SU-DHL-6 (cell line): ENCODE data around the gene CYP1A1.

Experiments used
- CTCF ChIP-seq: fragments of 200-600 bp; sonication (generic); IDR thresholded peaks from one replicate; pipeline ENCODE4 v1.5.1; 2017; ENCODE audit warnings: antibody characterized with exemption, mild to moderate bottlenecking, low read length, moderate library complexity; ENCODE audit not compliant: insufficient read depth, poor library complexity, severe bottlenecking
- EZH2phosphoT487 ChIP-seq: fragments of 200-600 bp; sonication (generic), shearing (Covaris generic); conservative IDR thresholded peaks from 2 replicates; pipeline ENCODE4 v1.6.1; 2018; ENCODE audit warnings: mild to moderate bottlenecking, antibody characterized with exemption, low read length, moderate library complexity, mixed read lengths

GRCh38 chr15:74730619-74731316 is 5.4 kb upstream of the CYP1A1 start:
- TF ChIP-seq CTCF (no peak), EZH2phosphoT487 (no peak)
